HepG2 (cell line): Measurements from ENCODE around the gene SRC. TPM values are rescaled to one million over a fixed set of nuclear protein-coding genes. Genes with fewer than 3 reads are reported as not detected.

Experiments
- ATAC-seq: fragments of 200-7000 bp; cut with Tn5 transposase; 3 replicates; pipeline ENCODE4 v1.9.1; 2020; ENCODE audit warnings: mild to moderate bottlenecking, moderate library complexity
- BruUV-seq: library from RNA; stranded (reverse); fragments of 400-500 nt; replicated peaks from 2 replicates; lab custom pipeline; 2021; lab: Mats Ljungman, UMichigan
- CTCF ChIA-PET: fragments of 300-600 bp; formaldehyde crosslinking; extraction: SDS; loops from one replicate; lab custom pipeline; 2021; ENCODE audit warnings: low total read pairs, inconsistent platforms, low intra/inter-chr PET ratio; lab: Yijun Ruan, JAX
- POLR2A ChIA-PET: fragments of 350-600 bp; sonication (Branson Sonifier 250); formaldehyde crosslinking; loops from one replicate; lab custom pipeline; 2020; ENCODE audit warnings: antibody characterized with exemption, inconsistent platforms; lab: Yijun Ruan, JAX
- DNase-seq: peaks from one replicate; pipeline ENCODE4 v3.0.0-alpha.2; 2015; ENCODE audit warnings: low spot score
- FAIRE-seq: peaks from 3 replicates; lab custom pipeline; 2011; peaks lifted over from hg19 to GRCh38; lab: Jason Lieb, UNC
- H2AFZ ChIP-seq: one replicate; pipeline ENCODE4 v1.6.1; 2011; ENCODE audit warnings: low read length, inconsistent platforms
- H3K27ac ChIP-seq: fragments of 300-600 bp; 3 replicates; pipeline ENCODE4 v1.8.0; 2011; ENCODE audit warnings: mixed run types, mild to moderate bottlenecking, mixed read lengths, low read length, inconsistent platforms; ENCODE audit not compliant: insufficient read depth; ENCODE audit errors: extremely low read length
- H3K27me3 ChIP-seq, 2 experiments: fragments of 200-600 bp in 1 of 2; 2 replicates in 1 of 2; 3 replicates in 1 of 2; pipeline versions ENCODE4 v1.6.0 to v1.8.0; 2011; ENCODE audit warnings: low read length in 2 of 2, mild to moderate bottlenecking in 2 of 2, moderate library complexity in 2 of 2, inconsistent platforms in 1 of 2; ENCODE audit not compliant: insufficient read depth in 2 of 2, control insufficient read depth in 1 of 2
- H3K36me3 ChIP-seq, 2 experiments: fragments of 200-600 bp in 1 of 2; replicated peaks in 1 of 2; 2 replicates in 1 of 2; 3 replicates in 1 of 2; pipeline versions ENCODE4 v1.5.1 to v1.8.0; 2011; ENCODE audit warnings: low read length in 2 of 2, inconsistent platforms in 1 of 2; ENCODE audit not compliant: insufficient read depth in 2 of 2, control insufficient read depth in 1 of 2
- H3K4me1 ChIP-seq: 2 replicates; pipeline ENCODE4 v1.5.1; 2012; ENCODE audit warnings: low read length, inconsistent platforms; ENCODE audit not compliant: insufficient read depth
- H3K4me2 ChIP-seq: 2 replicates; pipeline ENCODE4 v1.6.0; 2011; ENCODE audit warnings: low read depth, low read length, inconsistent platforms
- H3K4me3 ChIP-seq, 3 experiments: fragments of 200-600 bp in 1 of 3; sonication (generic), shearing (Covaris generic) in 1 of 3; replicated peaks in 1 of 3; 2 replicates each; pipeline ENCODE4 v1.5.1; 2011 to 2016; ENCODE audit warnings: low read length in 3 of 3, inconsistent platforms in 2 of 3, low read depth in 2 of 3, mild to moderate bottlenecking in 2 of 3, control low read depth in 1 of 3, mixed read lengths in 1 of 3; ENCODE audit not compliant: insufficient read depth in 1 of 3
- H3K79me2 ChIP-seq: one replicate; pipeline ENCODE4 v1.6.1; 2011; ENCODE audit warnings: low read length, inconsistent platforms; ENCODE audit not compliant: insufficient read depth
- H3K9ac ChIP-seq: 2 replicates; pipeline ENCODE4 v1.6.0; 2011; ENCODE audit warnings: mild to moderate bottlenecking, low read depth, low read length, inconsistent platforms; ENCODE audit not compliant: insufficient read depth
- H3K9me3 ChIP-seq: 2 replicates; pipeline ENCODE4 v1.5.1; 2012; ENCODE audit warnings: mild to moderate bottlenecking, low read length
- H4K20me1 ChIP-seq: 2 replicates; pipeline ENCODE4 v1.6.0; 2011; ENCODE audit warnings: inconsistent platforms, mild to moderate bottlenecking, low read length, moderate library complexity; ENCODE audit not compliant: insufficient read depth
- AGO2 ChIP-seq: fragments of 200-400 bp; formaldehyde crosslinking; optimal IDR thresholded peaks from 2 replicates; pipeline ENCODE3; 2017; ENCODE audit warnings: mild to moderate bottlenecking, low read depth, low read length, moderate library complexity
- GABPB1 ChIP-seq: IDR thresholded peaks from 2 replicates; pipeline ENCODE4 v1.6.1; 2016; ENCODE audit warnings: mild to moderate bottlenecking, missing genetic modification reagents, moderate library complexity, missing compliant biosample characterization
- JUNB ChIP-seq: sonication (generic); formaldehyde crosslinking; IDR thresholded peaks from 2 replicates; pipeline ENCODE4 v1.8.0; 2022; ENCODE audit warnings: missing genetic modification reagents, mild to moderate bottlenecking, borderline replicate concordance
- RBFOX2 ChIP-seq: fragments of 200-400 bp; formaldehyde crosslinking; IDR thresholded peaks from 2 replicates; pipeline ENCODE4 v1.6.1; 2017; ENCODE audit warnings: low read depth, mild to moderate bottlenecking, low read length
- ZNF274 ChIP-seq: sonication (generic); formaldehyde crosslinking; IDR thresholded peaks from 2 replicates; pipeline ENCODE4 v1.5.1; 2020; ENCODE audit warnings: mild to moderate bottlenecking, missing genetic modification reagents
- ZNF589 ChIP-seq: sonication (generic); formaldehyde crosslinking; conservative IDR thresholded peaks from 2 replicates; pipeline ENCODE4 v1.8.0; 2022; ENCODE audit warnings: mild to moderate bottlenecking, moderate library complexity, missing genetic modification reagents
- ZNF768 ChIP-seq: sonication (generic); formaldehyde crosslinking; IDR thresholded peaks from 2 replicates; pipeline ENCODE4 v1.4.0; 2020; ENCODE audit warnings: missing genetic modification reagents
- WGBS: methylation state at CpG from one replicate; pipeline ENCODE4 v1.1.6; 2017; ENCODE audit warnings: low lambda C conversion rate; 5-methylcytosine and 5-hydroxymethylcytosine counted together
- in situ Hi-C: cut with HindIII; loops from 2 replicates; pipeline ENCODE4 v1.10.0; 2017; ENCODE audit warnings: low pct_unique_long_range_greater_than_20kb; ENCODE audit not compliant: extremely low pct_ligation_motif_present
- intact Hi-C: fragments of 100-400 bp; cut with micrococcal nuclease; formaldehyde crosslinking; loops from one replicate; pipeline ENCODE4 v1.10.0; 2022; ENCODE audit not compliant: unreplicated experiment
- polyA plus RNA-seq, 8 experiments: library from polyadenylated mRNA; depleted of rRNA in 3 of 8; stranded (reverse) in 7 of 8; unstranded in 1 of 8; fragments of >200 nt; fragmentation: Illumina TruSeq in 4 of 8; extraction: Trizol in 4 of 8; gene quantifications; 2 replicates each; pipeline versions ENCODE4 v1.2.1 to v1.2.3, GENCODE V29; 2011 to 2016; ENCODE audit warnings: low read depth in 4 of 8, missing spikeins in 1 of 8, mixed read lengths in 1 of 8; ENCODE audit not compliant: insufficient read depth in 1 of 8
- total RNA-seq, 5 experiments: library from RNA; depleted of rRNA; stranded (reverse); fragments of >200 nt; fragmentation: Illumina TruSeq; extraction: Trizol; gene quantifications; 2 replicates each; pipeline ENCODE4 v1.2.3, GENCODE V29; 2016; ENCODE audit warnings: low read depth in 1 of 5
- TF ChIP-seq, protein P1 (sequence below): sonication (generic); formaldehyde crosslinking; IDR thresholded peaks from 2 replicates; pipeline ENCODE4 v1.5.1; 2020; ENCODE audit warnings: mild to moderate bottlenecking, missing genetic modification reagents, moderate library complexity

Gene SRC
- total and polyA plus RNA-seq, 2 of the 13 experiments (the other 11 are each of a cell fraction or from before 2014, with no cell fraction given), result 54.7 to 192 TPM

DNA sequence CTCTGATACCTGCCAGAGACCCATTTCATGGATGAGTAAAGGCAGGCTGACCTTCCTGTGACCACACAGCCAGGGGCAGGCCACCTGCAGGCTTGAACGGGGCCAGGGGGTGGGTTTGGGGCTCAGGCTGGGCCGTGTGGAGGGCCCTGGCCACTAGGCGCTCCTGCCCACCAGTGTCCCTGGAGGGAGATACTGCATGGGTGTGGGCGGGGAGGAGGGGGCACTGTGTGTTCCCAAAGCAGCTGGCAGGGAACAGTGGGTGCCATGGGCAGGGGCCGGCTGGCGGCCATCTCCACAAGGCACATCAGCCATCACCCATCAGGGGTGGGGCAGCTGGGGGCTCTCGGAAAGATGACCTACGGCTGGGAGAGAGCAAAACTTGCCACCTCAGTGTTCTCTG is 15.4 kb downstream of the SRC start (continued):
- TF ChIP-seq RBFOX2 (peak; percentile 42; the same call in 1 of the 2 replicates), ZNF589 (no peak), JUNB (CRISPR knock-in tag) (no peak), AGO2 (peak; percentile 57)

DNA sequence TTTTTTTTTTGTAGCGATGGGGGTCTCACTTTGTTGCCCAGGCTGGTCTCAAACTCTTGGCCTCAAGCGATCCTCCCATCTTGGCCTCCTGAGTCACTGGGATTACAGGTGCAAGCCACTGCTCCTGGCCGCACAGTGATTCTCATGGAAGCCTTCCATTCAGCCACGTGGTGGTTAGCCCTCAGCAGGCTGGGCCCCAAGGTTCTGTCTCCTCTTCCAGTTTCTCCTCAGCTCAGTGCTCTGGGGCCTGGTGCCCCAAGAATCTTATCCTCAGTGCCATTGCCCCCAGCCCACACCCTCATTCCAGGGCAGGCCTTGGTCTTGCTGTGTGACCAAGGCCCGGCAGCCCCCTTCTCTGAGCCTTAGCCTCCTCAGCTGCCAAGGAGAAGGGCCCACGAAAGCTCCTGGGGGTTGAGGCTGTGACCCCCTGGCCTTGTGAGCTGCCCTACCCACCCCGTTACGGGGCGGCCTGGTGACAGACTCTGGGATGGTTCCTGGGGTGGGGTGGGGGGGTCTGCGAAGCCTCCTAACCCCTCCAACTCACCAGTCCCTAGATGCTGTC is 16.4 kb downstream of the SRC start:
- ChIA-PET POLR2A (no interaction called here), CTCF (no interaction called here)
- no peak overlapping the region for H2AFZ ChIP-seq
- H3K27ac ChIP-seq, result no peak overlapping the region
- H3K9me3 ChIP-seq, result no peaks in the 10 kb centered on the region
- H3K79me2 ChIP-seq, result peaks cover 58% of the 10 kb centered on the region
- no peak for DNase-seq
- peaks cover 77% of the 10 kb centered on the region for H4K20me1 ChIP-seq
- H3K36me3 ChIP-seq, result peaks cover 31 to 71% of the 10 kb centered on the region in 2 experiments
- H3K4me3 ChIP-seq, result no peak overlapping the region
- TF ChIP-seq GABPB1 (CRISPR knock-in tag) (0 out of 2 replicates have a peak, but pooled peaks have one; percentile 11), ZNF768 (CRISPR knock-in tag) (peak; percentile 91), ZNF274 (CRISPR knock-in tag) (no peak)
- TF ChIP-seq, protein P1, sequence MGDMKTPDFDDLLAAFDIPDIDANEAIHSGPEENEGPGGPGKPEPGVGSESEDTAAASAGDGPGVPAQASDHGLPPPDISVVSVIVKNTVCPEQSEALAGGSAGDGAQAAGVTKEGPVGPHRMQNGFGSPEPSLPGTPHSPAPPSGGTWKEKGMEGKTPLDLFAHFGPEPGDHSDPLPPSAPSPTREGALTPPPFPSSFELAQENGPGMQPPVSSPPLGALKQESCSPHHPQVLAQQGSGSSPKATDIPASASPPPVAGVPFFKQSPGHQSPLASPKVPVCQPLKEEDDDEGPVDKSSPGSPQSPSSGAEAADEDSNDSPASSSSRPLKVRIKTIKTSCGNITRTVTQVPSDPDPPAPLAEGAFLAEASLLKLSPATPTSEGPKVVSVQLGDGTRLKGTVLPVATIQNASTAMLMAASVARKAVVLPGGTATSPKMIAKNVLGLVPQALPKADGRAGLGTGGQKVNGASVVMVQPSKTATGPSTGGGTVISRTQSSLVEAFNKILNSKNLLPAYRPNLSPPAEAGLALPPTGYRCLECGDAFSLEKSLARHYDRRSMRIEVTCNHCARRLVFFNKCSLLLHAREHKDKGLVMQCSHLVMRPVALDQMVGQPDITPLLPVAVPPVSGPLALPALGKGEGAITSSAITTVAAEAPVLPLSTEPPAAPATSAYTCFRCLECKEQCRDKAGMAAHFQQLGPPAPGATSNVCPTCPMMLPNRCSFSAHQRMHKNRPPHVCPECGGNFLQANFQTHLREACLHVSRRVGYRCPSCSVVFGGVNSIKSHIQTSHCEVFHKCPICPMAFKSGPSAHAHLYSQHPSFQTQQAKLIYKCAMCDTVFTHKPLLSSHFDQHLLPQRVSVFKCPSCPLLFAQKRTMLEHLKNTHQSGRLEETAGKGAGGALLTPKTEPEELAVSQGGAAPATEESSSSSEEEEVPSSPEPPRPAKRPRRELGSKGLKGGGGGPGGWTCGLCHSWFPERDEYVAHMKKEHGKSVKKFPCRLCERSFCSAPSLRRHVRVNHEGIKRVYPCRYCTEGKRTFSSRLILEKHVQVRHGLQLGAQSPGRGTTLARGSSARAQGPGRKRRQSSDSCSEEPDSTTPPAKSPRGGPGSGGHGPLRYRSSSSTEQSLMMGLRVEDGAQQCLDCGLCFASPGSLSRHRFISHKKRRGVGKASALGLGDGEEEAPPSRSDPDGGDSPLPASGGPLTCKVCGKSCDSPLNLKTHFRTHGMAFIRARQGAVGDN (CRISPR knock-in tag), result 0 out of 2 replicates have a peak, but pooled peaks have one; percentile 10
- FAIRE-seq, result no peak
- H3K4me1 ChIP-seq, result no peaks in the 10 kb centered on the region
- ATAC-seq, result no peak
- intact Hi-C loops (loop anchor here (2.0 kb wide), 1 partner anchor 16 kb away; no protein-coding TSS in a partner anchor), in situ Hi-C loops (no loop called here)
- no peak overlapping the region for H3K9ac ChIP-seq
- no TSS peak for BruUV-seq
- H3K27me3 ChIP-seq, result no peaks in the 10 kb centered on the region
- 92% methylated on average over 7 of the region's 10 CpGs for WGBS
- H3K4me2 ChIP-seq, result no peak overlapping the region
